SK-N-MC (cell line): ENCODE results near the gene ASTL.

Experiments
- EZH2 ChIP-seq: fragments of 200-600 bp; sonication (generic); IDR thresholded peaks from one replicate; pipeline ENCODE4 v1.6.1; 2017; ENCODE audit warnings: antibody characterized with exemption
- FOXP2 ChIP-seq: optimal IDR thresholded peaks from 2 replicates; pipeline ENCODE3; 2011; ENCODE audit warnings: mild to moderate bottlenecking, moderate library complexity; ENCODE audit not compliant: insufficient read depth; ENCODE audit errors: extremely low read length, control extremely low read depth
- POLR2AphosphoS5 ChIP-seq: IDR thresholded peaks from 2 replicates; pipeline ENCODE4 v1.6.1; 2012; ENCODE audit warnings: mild to moderate bottlenecking, low read depth, low read length, borderline replicate concordance

DNA sequence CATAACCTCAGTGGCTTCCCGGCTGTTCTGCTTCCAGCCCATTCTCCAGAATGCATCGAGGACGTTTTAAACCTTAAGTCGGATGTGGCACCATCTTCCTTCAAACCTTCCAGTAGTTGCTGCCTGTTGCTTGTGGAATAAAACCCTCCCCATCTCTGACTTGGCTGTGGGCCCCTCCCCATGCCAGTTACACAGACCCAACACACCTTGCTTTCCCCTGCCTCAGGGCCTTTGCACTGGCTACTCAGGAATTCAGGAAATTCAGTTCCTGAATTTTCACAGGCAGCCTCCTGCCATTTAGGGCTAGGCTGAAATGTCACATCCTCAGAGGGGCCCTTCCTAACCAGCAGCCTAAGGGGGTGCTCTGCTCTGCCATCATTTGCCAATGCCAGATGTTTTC lies 16.9 kb downstream of the ASTL start:
- TF ChIP-seq POLR2AphosphoS5 = no peak
- no peak for TF ChIP-seq EZH2
- TF ChIP-seq FOXP2 = no peak
